ENCODE results near the gene AKAP13.
A peak's percentile ranks its signal among the peaks of the same experiment; 100 is the strongest.

The AKAP13 gene

DNA sequence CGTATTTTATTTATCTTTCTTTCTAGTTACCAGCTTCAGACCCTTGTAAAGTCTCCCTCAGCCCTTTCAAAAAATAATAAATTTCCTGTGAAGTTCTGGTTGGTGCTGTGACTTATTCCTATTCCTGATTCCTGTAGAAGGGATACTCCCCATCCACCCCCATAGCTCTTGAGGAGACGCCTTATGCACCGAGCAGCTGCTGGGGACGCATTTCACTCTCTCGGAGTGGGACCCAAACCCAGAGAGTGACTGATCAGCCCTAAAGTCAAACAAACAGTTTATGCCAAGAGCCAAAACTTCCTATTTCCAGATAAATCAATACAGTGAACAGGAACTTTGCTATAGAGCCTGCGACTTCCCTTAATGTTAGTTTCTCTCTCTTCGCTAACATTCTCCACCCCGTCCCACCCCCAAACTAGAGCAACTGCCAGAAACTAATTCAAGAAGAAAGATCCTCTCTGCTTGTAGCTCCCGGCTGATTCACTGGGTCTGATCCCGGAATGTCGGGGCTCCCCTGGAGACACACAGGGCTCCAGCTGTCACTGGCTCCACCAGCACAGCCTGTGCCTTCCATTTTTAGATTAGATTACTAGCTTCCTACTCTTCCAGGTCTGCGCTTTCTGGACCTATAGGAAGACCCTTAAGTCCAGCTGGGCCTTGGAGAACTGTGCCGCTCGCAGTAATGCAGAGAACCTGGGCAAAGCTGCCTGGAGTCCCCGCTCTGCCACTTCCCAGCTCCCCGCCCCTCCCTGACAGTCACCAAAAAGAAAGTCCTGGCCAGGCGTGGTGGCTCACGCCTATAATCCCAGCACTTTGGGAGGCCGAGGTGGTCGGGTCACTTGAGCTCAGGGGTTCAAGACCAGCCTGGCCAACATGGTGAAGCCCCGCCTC lies 369.1 kb downstream of the AKAP13 start:
- no peak for DNase-seq

DNA sequence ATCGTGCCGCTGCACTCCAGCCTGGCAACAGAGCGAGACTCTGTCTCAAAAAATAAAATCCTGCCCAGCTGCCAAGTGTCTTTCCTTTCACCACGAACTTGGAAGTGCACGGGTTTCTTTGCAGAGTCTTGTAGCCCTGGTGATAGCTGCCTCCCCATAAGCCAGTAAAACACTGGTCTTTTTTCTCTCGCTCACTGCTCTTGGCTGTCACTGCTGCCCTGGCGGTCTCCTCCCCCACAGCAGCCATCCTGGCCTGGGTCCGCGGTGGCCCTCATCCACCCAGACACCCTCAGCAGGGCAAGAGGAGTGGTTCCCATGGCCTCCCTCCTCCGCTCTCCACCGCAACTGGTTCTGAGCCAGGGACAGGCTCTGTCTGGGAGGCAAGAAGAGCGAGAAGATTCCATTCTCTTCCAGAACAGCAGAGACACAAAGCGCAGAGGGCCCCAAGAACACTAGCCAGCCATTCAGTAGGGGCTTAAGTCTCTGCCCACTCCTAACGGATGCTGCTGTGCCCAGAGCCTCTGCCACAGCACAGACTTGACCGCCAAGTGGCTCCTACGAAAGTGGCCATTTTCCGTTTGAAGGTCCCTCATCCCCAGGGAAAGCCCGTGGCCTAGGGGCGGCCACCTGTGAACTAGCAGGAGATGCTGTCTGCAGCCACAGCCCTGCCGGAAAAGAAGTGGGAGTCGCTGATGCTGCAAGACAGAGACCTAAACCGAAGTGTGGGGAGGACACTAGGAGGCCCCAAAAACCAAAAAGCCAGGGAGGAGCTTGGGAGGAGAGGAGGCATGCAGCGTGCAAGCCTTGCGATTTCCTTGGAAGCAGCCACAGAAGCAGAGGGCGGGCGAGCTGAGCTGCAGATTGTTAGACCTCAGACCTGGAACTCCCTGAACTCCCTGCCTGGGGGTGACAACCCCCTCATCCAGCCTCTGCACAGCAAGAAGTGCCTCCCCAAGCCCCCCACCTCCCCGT lies 370.2 kb downstream of the AKAP13 start:
- DNase-seq, result no peak

DNA sequence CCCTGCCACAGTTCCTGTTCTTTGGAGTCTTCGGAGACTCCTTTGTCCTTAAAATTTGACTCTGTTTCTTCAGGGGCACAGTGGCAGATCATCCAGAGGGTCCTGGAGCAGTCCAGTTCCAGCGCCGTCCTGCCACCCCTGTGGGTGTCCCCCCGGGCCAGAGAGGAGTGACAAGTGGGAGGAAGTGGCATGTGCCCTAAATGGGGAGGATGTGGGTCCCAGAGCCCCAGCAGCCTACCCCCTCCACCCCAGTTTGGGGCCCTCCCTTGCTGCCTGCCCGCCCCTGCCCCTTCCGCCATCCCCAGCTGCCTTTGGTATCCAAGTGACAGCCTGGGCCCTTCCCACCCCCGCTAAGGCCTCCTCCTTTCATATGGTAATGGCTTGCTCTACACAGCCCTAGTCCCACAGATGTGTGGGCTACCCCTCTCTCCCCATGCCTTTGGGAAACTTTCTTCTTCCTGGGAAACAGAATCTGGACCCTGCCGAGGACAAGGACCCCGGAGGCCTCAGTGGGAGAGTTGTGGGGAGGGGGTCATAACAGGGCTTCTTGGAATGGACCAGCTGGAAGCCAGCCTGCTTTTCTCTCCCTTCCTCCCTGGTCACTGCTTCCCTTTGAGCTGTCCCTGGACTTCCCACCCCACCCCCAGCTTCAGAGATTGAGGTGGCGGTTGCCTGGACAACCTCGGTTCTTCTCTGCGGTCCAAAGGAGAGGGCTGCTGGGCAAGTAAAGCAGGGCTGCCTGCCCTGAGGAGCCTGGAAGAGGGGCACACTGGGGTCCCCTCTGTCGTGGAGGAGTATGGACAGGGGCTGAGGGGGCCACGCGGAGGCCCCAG lies 371.1 kb downstream of the AKAP13 start:
- DNase-seq, result no peak

DNA sequence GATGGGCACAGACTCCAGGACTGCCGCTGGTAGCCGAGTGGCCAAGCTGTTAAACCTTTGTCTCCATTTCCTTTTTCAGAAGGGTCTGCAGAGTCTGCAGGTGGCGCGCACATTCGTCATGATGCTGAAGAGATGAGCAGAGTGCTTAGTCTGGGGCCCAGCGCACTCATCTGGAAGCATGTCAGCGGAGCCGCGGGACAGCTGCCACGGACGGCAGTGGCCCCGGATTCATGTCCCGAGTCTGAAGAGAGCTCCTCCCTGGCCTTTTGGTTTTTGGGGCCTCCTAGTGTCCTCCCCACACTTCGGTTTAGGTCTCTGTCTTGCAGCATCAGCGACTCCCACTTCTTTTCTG lies 371.7 kb downstream of the AKAP13 start:
- no peak for DNase-seq

DNA sequence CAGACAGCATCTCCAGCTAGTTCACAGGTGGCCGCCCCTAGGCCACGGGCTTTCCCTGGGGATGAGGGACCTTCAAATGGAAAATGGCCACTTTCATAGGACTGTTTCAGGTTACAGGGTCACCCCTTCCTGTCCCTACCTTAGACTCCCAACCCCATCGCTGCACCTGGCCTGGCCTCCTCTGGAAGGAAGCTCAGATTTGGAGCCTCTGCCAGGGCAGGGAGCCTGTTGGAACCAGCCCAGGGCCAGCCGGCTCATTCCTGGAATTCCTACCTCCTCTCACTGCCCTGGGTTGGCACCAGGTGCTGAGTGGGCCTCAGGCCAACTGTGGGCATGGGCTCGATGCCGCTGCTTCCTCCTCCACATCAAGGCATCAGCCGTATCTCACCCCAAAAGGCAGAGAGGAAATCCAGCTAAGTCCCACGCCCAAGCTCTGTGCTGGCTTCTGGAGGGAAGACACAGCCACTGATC lies 372.1 kb downstream of the AKAP13 start:
- DNase-seq, result no peak

DNA sequence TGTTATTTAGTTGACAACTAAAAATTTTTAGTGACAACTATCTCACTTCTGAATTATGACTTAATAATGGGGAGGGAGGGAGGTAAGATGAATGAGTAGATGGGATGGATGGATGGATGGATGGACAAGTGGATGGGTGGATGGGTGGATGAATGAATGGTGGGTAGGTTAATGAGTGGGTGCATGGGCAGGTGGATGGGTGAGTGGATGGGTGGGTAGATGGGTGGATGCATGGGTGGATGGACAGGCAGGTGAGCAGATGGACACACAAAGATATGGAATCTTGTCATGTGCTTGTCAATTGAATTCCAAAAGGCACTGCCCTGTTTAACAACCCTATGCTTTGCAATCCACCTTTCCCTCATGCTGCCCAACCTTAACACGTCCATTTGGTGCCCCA lies 372.9 kb downstream of the AKAP13 start:
- no peak for DNase-seq

DNA sequence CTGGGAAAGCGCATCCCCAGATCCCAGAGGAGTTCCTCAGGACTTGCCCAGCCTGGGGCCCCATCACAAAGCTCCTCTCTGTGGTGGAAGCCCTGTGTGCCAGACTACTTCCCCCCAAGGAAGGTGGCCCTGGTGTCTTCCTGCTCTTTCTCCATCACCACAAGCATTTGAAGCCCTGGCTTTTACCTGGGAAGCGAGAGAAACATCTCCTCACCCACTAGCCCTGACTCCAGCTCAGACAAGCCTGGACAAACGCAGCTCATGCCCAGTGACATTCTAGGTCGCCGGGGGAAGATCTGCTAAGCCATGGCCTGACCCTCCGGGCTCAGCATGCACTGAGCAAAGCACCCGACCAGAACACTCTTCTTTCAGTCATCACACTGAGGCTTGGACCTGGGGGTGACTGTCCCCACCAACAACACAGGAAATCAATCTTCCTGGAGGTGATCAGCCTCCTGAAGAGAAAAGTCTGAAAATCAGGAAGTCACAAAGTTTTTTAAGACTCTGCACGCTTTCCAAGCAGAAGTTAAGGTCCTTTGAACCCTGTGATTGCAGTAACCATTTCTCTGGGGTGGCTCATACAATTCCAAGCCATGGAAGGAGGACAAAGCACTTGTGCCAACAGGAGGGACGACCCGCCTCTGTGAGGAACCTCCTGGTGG lies 373.5 kb downstream of the AKAP13 start:
- DNase-seq, result no peak

DNA sequence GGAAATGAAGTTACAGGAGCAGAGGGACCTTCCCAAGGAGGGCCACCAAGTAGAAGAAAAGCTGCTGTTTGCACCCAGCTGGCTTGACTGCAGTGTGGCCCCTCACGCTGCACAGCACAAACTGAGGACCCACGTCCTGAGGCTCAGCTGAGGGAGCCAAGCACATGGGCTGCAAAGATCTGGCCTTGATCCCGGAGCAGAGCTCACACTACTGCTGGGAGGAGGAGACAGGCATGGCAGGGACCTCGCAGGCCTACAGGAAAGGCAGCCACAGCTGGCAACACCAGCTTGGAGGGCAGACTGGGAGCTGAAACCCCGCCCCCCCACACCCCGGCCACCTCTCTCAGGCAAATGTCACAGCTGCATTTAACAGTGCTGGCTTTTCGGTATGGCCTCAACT lies 374.6 kb downstream of the AKAP13 start:
- DNase-seq, result peak; percentile 62

DNA sequence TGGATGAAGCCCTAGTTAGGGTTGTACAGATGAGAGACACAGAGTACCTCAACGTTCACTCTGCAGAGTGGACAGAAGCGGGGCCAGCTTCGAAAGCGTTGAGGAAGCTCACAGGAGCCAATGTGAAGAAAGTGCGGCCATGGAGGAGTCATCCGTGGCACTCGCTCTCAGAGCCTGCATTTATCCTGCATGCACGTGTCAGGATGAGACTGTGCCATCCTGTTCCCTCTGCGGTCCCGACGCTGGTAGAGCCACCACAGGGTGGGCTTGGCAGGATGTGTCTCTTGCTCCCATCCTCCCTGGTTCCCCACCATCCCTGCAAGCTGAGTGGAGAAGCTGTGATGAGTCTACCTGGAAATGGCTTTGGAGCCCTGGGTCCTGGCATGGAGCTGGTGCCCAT lies 375.1 kb downstream of the AKAP13 start:
- no peak for DNase-seq

DNA sequence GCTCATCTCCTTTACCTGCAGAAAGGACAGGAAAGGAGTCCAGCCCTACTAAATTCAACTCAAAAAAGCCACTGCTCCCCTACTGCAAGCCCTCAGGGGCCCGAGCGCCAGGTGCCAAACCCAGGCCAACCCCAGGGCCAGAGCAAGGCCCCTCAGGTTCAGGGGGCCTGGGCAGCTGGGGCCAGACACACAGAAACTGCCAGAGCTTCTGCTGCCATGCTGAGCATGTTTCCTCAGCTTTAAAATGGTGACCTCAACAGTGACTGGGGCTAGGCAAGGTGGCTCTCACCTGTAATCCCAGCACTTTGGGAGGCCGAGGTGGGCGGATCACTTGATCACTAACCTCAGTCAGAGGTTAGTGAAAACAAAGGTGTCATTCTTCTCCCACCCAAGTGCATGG lies 375.5 kb downstream of the AKAP13 start:
- no peak for DNase-seq

DNA sequence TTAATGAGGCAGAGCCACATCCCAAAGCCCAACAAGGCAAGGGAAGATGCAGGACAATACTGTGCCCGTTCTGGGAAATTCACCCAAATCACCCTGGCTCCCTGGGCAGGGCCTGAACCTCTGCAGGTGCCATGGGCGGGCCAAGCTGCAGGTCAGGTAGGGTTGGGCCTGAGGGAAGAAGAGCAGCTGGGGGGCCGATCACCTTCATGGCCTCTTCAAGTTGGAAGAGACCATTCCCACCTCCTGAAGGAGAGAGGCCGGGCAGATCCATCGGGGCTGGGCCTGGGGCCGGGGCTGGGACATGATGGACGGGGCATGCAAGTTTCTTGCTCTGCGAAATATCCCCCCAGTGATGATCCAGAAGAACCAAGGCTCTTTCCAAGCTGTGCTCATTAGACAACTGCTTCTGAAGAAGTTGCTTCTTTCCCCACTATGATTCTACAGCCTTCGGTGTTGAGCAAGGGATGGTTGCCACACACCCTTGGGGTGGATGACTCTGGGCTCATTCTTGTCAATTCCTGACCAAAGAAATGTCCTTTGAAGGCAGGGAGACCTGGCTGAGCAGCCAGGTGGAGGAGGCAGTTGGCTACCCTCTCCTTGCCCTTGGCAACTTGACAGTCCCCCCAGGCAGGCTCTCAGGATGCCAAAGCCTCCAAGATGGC lies 376.1 kb downstream of the AKAP13 start:
- DNase-seq, result no peak

DNA sequence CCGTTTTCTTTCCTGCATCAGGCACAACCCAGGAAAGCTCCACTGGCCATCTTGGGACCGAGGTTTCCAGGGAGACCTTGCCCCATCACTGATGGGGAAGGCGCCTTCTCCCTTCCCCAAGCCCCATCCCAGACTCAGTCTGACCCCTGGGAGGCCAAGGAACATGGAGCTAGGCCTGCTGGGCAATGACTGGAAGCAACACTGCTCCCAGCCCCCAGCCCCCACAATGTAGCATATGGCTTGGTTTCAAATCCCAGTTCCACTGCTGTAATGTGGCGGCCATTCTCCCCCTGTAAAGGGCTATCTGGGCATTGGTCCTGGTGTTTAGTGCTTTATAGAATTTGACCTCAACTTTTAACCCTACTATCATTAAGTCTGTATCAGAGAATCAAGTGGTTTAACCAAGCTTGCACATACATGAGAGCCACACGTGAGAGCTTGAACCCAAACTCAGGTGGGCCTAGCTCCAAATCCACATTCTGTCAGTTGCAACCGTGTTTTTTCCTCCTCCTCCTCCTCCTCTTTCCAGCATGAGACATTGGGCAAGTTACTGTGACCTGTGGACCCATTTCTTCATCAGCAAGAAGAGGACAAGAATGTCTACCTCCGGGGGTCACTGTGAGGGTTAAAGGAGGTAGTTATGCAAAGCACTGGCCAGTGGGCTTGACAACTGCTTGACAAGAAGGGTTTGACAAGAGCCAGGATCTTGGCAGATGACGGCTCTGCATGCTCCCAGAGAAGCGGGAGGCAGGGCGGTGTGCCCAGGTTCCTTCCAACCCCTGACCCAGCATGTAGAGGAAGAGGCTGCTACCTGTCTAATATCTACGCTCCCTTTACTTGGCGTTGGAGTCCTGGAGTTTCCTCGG lies 376.9 kb downstream of the AKAP13 start:
- DNase-seq, result no peak

DNA sequence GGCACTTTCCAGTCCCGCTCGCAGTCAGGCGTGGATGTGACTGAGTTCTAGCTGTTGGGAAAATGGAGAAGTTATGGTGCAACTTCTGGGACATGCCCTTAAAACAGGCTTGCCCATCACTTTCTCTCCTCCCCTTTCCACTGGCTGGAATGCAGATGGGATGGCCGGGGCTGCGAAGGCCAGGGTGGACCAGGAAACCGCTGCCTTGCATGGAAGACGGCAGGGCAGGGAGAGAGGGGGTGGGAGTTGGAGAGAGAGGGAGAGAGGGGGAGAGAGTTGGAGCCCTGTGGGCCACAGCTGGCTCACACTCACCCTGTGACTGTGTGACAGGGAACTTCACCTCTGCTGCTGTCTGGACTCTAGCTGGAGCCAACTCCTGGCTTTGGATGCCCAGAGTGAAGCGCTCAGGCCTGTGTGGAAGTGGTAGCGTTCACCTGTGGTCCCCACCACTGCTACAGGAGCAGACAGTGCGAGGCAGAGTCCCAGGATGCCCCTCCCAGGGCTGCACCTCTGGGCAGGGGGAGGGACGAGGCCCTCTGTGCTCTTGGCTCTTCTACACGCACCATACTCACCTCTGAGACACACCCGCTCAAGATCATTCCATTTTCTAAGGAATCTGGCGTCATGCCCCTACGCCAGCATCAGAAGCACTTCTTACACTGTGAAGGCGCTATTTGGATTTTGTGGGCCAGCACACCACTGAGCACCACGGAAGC lies 377.7 kb downstream of the AKAP13 start:
- DNase-seq, result no peak

DNA sequence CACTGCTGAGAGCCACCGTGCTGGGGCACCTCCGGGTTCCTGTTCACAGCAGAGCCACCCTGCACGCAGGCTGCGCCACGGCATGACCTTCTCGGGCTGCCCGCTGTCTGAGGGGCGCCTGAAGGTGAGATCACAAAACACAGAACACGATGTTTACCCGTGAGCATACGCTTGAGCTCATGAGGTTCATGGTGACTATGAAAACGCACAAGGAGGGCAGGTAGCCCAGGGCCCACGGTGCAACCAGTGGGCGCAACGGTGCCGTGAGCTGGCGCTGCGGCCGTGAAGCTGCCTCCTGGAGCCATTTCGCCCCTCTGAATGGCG lies 378.2 kb downstream of the AKAP13 start:
- DNase-seq, result no peak

DNA sequence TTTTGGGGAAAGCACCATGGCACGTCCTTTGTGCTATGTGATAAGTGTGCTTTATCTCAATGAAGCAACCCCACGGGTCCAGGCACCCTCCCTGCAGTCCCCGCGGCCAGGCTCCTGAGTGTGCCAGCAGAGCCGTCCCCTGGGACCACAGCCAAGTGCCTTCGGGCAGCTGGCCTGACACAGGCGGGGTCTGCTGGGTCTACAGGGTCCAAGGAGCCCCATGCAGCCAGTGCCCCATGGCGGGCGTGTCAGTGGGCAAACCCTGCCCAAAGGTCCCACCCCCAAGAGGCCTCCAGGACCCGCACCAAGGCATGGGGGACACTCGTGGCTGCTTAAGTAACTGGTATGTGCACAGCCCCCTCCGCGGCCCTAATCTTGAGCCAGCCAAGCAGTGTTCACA lies 379.0 kb downstream of the AKAP13 start:
- no peak for DNase-seq

DNA sequence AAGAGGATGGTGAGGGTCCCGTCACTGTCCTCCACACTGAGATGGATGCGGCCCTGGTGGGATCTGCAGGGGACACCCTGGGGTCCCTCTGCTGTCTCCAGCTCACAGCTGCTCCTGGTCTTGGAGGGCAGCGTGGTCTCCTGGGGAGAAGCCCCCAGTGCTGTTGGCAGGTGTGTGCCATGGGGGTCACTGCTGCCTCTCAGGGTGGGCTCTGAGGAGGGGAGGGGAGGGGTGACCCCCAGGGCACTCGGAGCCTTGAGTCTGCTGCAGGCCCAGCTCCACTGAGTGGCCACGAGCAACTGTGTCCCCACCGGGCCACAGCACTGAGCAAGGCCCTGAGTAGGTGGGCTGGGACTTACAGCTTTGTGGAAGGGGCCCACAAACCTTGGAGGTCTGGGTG lies 379.6 kb downstream of the AKAP13 start:
- no peak for DNase-seq

DNA sequence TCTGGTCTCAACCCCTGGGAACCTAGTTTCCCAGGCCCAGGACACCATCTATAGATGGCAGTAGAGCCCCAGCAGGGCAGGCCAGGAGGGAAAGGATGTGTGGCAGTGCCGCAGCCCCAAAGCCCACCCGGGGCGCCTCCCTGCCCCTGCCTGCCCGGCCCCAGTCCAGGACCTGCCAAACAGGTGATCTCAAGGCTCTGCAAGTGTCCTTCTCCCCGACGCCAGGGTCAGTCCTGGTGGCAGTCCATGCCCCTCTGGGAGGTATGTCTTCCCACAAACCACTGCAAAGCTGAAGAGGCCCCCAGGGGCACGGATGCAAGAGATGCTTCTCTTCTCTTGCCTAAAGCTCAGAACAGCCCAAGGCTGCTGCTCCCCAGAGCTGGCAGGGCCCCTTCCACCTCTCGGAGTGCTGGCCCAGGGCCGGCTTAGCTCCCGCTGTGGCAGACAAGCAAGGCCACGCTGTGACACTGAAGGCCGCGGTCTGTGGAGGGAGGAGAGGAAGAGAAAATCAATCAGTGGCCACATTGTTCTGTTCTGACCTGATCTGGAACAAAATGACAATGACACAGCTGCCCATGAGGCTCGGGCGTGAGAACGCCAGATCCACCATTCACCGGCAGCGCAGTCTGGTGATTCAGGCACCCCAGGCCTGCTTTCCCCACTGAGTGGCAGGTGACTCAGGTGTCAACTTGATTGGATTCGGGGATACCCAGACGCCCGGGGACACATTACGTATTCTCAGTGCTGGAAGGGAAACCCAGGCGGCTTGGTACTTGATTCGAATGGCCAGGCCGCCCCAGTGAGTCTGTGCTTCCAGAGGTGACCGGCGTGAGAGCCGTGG lies 380.3 kb downstream of the AKAP13 start:
- no peak for DNase-seq

DNA sequence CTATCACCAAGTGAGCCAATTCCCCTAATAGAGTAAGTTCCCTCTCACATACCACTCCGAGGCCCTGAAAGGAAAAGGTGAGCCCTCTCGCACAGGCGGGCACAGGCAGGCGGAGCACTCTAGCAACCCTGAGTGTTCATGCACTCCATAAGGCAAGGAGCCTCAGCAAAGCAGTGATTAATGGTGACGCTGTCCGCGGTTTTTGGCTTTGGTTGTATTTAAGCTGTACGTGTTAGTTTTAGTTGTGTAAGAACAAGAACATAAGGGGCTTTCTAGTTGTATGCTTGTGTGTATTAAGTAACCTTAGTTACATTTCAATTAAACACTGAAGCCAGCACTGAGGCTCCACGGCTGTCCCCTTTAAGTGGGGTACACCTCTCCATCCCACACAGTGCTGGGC lies 381.2 kb downstream of the AKAP13 start:
- no peak for DNase-seq

DNA sequence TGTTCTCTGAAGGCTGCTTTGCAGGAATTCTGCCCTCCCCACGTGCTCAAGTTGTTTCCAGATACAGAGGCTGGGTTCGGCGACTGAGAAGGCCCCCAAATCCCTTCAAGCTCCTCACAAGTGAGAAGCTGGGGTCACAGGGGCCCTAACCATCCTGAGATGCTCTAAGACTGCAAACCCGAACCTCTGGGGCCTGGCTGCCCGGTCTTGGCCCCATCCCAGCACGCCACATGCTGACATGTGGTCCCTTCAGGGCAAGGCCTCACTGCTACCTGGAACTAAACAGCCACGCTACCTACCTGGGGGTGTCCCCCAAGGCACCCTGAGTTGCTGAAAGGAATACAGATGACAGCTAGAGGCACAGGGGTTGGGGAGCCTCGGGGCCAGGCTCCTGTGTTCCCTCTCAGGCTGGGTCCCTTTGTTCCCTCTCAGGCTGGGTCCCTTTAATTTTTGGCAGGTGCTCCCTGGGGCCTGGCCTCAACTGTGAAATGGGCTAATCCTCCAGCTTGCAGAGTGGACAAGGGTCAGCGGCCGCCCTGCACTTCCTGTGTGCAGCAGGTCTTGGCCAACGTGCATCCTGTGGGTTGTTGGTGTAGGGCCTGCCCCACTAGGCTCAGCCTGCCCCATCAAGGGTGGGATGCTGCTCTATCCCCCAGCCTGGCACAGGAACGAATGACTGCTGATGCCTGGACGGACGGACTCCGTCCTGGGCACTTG lies 381.8 kb downstream of the AKAP13 start:
- no peak for DNase-seq
